Suprapubic skin (tissue), 4 donors: ENCODE data around the gene MBLAC1.

ENCODE experiments used
- POLR2A ChIP-seq, 2 donors: fragments of 450-650 bp; IDR thresholded peaks; one replicate each; pipeline ENCODE4 v1.6.1; 2017; ENCODE audit warnings: antibody characterized with exemption in 2 of 2, mild to moderate bottlenecking in 2 of 2, moderate library complexity in 2 of 2
- POLR2AphosphoS5 ChIP-seq, 3 donors: sonication (generic); formaldehyde crosslinking; IDR thresholded peaks; one replicate each; pipeline ENCODE4 v1.6.1; 2017; ENCODE audit warnings: antibody characterized with exemption in 3 of 3
- TF ChIP-seq, protein P1 (sequence below), 2 donors: fragments of 200-600 bp in 1 of 2; fragments of 450-650 bp in 1 of 2; sonication (generic) in 1 of 2; IDR thresholded peaks; one replicate each; pipeline ENCODE4 v1.5.1; 2016 to 2019; ENCODE audit warnings: antibody characterized with exemption in 2 of 2, mild to moderate bottlenecking in 1 of 2, moderate library complexity in 1 of 2

DNA sequence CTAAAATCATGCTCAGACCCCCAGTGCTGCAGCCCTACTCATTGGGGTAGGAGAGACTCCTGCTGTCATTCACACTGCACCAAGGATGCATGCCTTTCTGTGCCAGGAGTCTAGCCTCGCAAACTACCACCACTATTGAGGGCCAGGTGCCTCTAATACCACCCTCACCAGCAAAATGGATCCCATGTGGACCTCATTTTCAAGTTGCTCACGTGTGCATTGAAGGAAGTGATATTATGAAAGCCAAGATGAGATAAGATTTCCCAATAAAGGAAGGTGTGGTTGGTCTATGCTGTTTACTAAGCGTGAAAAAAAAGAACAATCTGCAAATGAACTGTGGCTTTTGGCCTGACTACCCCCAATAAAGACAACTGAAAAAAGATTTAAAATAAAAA is 14.8 kb downstream of the MBLAC1 start:
- no peak for TF ChIP-seq POLR2A (IDR thresholded peaks at IDR 0.05)
- TF ChIP-seq, protein P1, sequence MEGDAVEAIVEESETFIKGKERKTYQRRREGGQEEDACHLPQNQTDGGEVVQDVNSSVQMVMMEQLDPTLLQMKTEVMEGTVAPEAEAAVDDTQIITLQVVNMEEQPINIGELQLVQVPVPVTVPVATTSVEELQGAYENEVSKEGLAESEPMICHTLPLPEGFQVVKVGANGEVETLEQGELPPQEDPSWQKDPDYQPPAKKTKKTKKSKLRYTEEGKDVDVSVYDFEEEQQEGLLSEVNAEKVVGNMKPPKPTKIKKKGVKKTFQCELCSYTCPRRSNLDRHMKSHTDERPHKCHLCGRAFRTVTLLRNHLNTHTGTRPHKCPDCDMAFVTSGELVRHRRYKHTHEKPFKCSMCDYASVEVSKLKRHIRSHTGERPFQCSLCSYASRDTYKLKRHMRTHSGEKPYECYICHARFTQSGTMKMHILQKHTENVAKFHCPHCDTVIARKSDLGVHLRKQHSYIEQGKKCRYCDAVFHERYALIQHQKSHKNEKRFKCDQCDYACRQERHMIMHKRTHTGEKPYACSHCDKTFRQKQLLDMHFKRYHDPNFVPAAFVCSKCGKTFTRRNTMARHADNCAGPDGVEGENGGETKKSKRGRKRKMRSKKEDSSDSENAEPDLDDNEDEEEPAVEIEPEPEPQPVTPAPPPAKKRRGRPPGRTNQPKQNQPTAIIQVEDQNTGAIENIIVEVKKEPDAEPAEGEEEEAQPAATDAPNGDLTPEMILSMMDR (IDR thresholded peaks at IDR 0.05) = no peak
- no peak for TF ChIP-seq POLR2AphosphoS5 (IDR thresholded peaks at IDR 0.05)
